ENCODE results near the gene PRAMEF1.
"Not testable (repeated sequence)": the region's sequence is repeated elsewhere in the genome, so short reads cannot be mapped to it uniquely, and the experiment has no call there.

- not testable (repeated sequence) for TF ChIP-seq POLR2A, POLR2AphosphoS5 (IDR thresholded peaks at IDR 0.05)
- TF ChIP-seq, protein P1, sequence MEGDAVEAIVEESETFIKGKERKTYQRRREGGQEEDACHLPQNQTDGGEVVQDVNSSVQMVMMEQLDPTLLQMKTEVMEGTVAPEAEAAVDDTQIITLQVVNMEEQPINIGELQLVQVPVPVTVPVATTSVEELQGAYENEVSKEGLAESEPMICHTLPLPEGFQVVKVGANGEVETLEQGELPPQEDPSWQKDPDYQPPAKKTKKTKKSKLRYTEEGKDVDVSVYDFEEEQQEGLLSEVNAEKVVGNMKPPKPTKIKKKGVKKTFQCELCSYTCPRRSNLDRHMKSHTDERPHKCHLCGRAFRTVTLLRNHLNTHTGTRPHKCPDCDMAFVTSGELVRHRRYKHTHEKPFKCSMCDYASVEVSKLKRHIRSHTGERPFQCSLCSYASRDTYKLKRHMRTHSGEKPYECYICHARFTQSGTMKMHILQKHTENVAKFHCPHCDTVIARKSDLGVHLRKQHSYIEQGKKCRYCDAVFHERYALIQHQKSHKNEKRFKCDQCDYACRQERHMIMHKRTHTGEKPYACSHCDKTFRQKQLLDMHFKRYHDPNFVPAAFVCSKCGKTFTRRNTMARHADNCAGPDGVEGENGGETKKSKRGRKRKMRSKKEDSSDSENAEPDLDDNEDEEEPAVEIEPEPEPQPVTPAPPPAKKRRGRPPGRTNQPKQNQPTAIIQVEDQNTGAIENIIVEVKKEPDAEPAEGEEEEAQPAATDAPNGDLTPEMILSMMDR (IDR thresholded peaks at IDR 0.05) = not testable (repeated sequence)
Observed at GRCh38 chr1:12819061-12819460, 27.9 kb downstream of the PRAMEF1 start.

Measured in breast epithelium (tissue), 3 donors.